OCI-LY7 (cell line): ENCODE measurements around the gene TNFSF15. TPM values are rescaled to one million over a fixed set of nuclear protein-coding genes. Genes with fewer than 3 reads are reported as not detected.
"Not testable (repeated sequence)": the region's sequence is repeated elsewhere in the genome, so short reads cannot be mapped to it uniquely, and the experiment has no call there.

ENCODE experiments used
- BruUV-seq: library from RNA; stranded (reverse); fragments of 400-500 nt; replicated peaks from 2 replicates; lab custom pipeline; 2021; lab: Mats Ljungman, UMichigan
- CTCF ChIA-PET: fragments of 300-600 bp; sonication (Branson Sonifier 250); formaldehyde crosslinking; loops from one replicate; lab custom pipeline; 2022; ENCODE audit warnings: antibody characterized with exemption; ENCODE audit not compliant: unreplicated experiment; lab: Charles Lee
- POLR2A ChIA-PET: fragments of 300-600 bp; sonication (Branson Sonifier 250); formaldehyde crosslinking; loops from one replicate; lab custom pipeline; 2022; ENCODE audit warnings: antibody characterized with exemption; lab: Charles Lee
- DNase-seq: peaks from one replicate; pipeline ENCODE4 v3.0.0-alpha.2; 2015; ENCODE audit warnings: low spot score
- H2AFZ ChIP-seq: fragments of 200-600 bp; sonication (generic), shearing (Covaris generic); 2 replicates; pipeline ENCODE4 v1.6.1; 2014; ENCODE audit warnings: mild to moderate bottlenecking, antibody characterized with exemption, low read length, moderate library complexity
- H3K27ac ChIP-seq: fragments of 200-600 bp; sonication (generic); 2 replicates; pipeline ENCODE4 v1.5.1; 2014; ENCODE audit warnings: mixed run types, low read depth, mild to moderate bottlenecking, moderate library complexity, low read length, inconsistent platforms; ENCODE audit not compliant: poor library complexity, severe bottlenecking
- H3K36me3 ChIP-seq: fragments of 200-600 bp; sonication (generic); 2 replicates; pipeline ENCODE4 v1.6.1; 2014; ENCODE audit warnings: mild to moderate bottlenecking, antibody characterized with exemption, low read length, moderate library complexity, mixed read lengths; ENCODE audit not compliant: insufficient read depth
- H3K4me1 ChIP-seq: fragments of 200-600 bp; sonication (generic); 2 replicates; pipeline ENCODE4 v1.5.1; 2014; ENCODE audit warnings: mild to moderate bottlenecking, low read length; ENCODE audit not compliant: insufficient read depth, poor library complexity, severe bottlenecking
- H3K4me2 ChIP-seq: fragments of 200-600 bp; sonication (generic); 2 replicates; pipeline ENCODE4 v1.6.1; 2014; ENCODE audit warnings: mild to moderate bottlenecking, low read length
- H3K4me3 ChIP-seq: fragments of 200-600 bp; sonication (generic); 2 replicates; pipeline ENCODE4 v1.5.1; 2014; ENCODE audit warnings: mild to moderate bottlenecking, low read depth, low read length; ENCODE audit not compliant: poor library complexity, severe bottlenecking
- H3K79me2 ChIP-seq: fragments of 200-600 bp; sonication (generic); 2 replicates; pipeline ENCODE4 v1.6.1; 2016; ENCODE audit warnings: low read depth, mild to moderate bottlenecking, low read length, moderate library complexity, mixed read lengths; ENCODE audit not compliant: insufficient read depth
- H3K9me2 ChIP-seq: fragments of 200-600 bp; sonication (generic); 2 replicates; pipeline ENCODE4 v1.6.1; 2016; ENCODE audit warnings: mild to moderate bottlenecking, low read length, mixed read lengths; ENCODE audit not compliant: insufficient read depth
- H3K9me3 ChIP-seq: fragments of 200-600 bp; sonication (generic); 2 replicates; pipeline ENCODE4 v1.6.1; 2014; ENCODE audit warnings: mild to moderate bottlenecking, mixed run types, low read length, mixed read lengths
- H4K20me1 ChIP-seq: fragments of 200-600 bp; sonication (generic); 2 replicates; pipeline ENCODE4 v1.6.1; 2014; ENCODE audit warnings: mild to moderate bottlenecking, antibody characterized with exemption, low read length, moderate library complexity, mixed read lengths; ENCODE audit not compliant: insufficient read depth
- EZH2phosphoT487 ChIP-seq: fragments of 200-600 bp; sonication (generic); IDR thresholded peaks from 2 replicates; pipeline ENCODE4 v1.6.1; 2018; ENCODE audit warnings: low read depth, borderline replicate concordance, mild to moderate bottlenecking, mixed run types, antibody characterized with exemption, low read length, moderate library complexity, mixed read lengths
- intact Hi-C: fragments of 100-400 bp; cut with micrococcal nuclease; formaldehyde crosslinking; loops from one replicate; pipeline ENCODE4 v1.10.0; 2022; ENCODE audit not compliant: unreplicated experiment
- total RNA-seq, 2 experiments: library from RNA; depleted of rRNA in 1 of 2; stranded (reverse); fragments of >200 nt in 1 of 2; shearing (Covaris generic) in 1 of 2; gene quantifications; 2 replicates each; pipeline ENCODE4 v1.2.3, GENCODE V29; 2014 to 2022
- TF ChIP-seq, protein P1 (sequence below): fragments of 200-600 bp; sonication (generic); conservative IDR thresholded peaks from 2 replicates; pipeline ENCODE4 v1.5.1; 2014; ENCODE audit warnings: mild to moderate bottlenecking, antibody characterized with exemption, low read length, moderate library complexity, mixed read lengths

TNFSF15 gene
- total RNA-seq, 2 experiments from 2014 or later = 0.23 TPM; not detected in 1

DNA sequence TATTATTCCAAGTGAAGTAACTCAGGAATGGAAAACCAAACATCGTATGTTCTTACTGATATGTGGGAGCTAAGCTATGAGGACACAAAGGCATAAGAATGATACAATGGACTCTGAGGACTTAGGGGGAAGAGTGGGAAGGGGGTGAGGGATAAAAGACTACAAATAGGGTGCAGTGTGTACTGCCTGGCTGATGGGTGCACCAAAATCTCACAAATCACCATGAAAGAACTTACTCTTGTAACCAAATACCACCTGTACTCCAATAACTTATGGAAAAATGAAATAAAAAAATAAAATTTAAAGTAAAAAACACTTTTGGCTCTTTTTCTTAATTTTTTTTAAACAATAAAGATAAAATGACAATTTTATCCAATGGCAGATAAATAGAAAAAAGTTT, 64.3 kb downstream of the TNFSF15 start:
- DNase-seq, H3K9me2 ChIP-seq, CTCF ChIA-PET, H2AFZ ChIP-seq, H4K20me1 ChIP-seq, intact Hi-C loops, H3K36me3 ChIP-seq, H3K79me2 ChIP-seq, H3K4me3 ChIP-seq, H3K4me1 ChIP-seq, H3K4me2 ChIP-seq, H3K9me3 ChIP-seq, H3K27ac ChIP-seq, BruUV-seq: not testable (repeated sequence)
- TF ChIP-seq, protein P1, sequence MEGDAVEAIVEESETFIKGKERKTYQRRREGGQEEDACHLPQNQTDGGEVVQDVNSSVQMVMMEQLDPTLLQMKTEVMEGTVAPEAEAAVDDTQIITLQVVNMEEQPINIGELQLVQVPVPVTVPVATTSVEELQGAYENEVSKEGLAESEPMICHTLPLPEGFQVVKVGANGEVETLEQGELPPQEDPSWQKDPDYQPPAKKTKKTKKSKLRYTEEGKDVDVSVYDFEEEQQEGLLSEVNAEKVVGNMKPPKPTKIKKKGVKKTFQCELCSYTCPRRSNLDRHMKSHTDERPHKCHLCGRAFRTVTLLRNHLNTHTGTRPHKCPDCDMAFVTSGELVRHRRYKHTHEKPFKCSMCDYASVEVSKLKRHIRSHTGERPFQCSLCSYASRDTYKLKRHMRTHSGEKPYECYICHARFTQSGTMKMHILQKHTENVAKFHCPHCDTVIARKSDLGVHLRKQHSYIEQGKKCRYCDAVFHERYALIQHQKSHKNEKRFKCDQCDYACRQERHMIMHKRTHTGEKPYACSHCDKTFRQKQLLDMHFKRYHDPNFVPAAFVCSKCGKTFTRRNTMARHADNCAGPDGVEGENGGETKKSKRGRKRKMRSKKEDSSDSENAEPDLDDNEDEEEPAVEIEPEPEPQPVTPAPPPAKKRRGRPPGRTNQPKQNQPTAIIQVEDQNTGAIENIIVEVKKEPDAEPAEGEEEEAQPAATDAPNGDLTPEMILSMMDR = peak; percentile 50
- POLR2A ChIA-PET = interaction anchor here (1.1 kb wide), 1 partner anchor 18 kb away, joined by 3 read pairs; no protein-coding TSS in a partner anchor

DNA sequence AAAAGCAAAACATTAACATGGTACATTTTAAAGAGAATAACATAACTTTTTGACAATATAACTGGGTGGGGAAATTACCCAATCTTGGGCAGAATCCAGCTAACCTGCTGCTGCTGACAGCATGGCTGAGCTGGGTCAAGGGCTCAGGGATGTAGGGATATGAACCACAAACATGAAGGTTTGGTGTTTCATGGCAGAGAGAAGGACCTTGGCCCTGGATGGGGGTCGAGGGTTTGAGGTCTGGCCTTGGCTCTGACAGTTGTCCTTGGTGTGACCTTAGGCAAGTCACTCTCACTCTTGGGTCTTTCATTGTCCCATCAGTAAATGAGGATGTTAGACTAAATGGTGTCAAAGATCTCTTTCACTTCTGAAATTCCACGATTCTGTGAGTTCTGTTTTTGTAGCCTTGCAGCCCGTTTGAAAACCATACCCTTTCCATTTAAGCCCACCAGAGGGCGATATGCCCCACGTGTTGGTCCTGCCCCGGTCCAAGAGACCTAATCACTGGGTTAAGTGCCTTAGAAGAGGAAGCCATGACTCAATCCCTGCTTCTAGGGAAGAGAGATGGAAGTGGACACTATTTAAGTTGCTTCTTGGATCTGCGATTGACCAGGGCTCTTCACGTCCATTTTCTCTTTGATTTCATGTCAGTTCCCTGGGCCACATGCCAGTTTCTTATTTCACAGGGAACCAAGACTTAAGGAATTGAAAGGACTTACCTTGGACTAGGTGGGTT, 67.1 kb downstream of the TNFSF15 start:
- peak; percentile 78 for DNase-seq
- Histone ChIP-seq H3K36me3 (no peaks in the 10 kb centered on the region), H3K4me3 (no peak overlapping the region), H3K9me2 (no peaks in the 10 kb centered on the region), H3K9me3 (no peaks in the 10 kb centered on the region), H3K4me2 (no peak overlapping the region), H3K79me2 (no peaks in the 10 kb centered on the region), H4K20me1 (no peaks in the 10 kb centered on the region), H3K4me1 (no peaks in the 10 kb centered on the region), H2AFZ (peak overlapping the region; percentile 2; the same call in 1 of the 2 replicates), H3K27ac (no peak overlapping the region)
- POLR2A ChIA-PET = interaction anchor here (0.6 to 1.0 kb wide), 6 partner anchors 58 to 340 kb away, joined by 3 to 6 read pairs (median 3); no protein-coding TSS in a partner anchor
- intact Hi-C loops = loop anchor here (1.0 to 5.0 kb wide), 5 partner anchors 57 to 784 kb away; no protein-coding TSS in a partner anchor
- TF ChIP-seq EZH2phosphoT487 = no peak
- TF ChIP-seq, protein P1 = peak; percentile 98
- CTCF ChIA-PET = interaction anchor here (0.5 to 1.0 kb wide), 2 partner anchors 142 to 276 kb away, joined by 3 read pairs; no protein-coding TSS in a partner anchor
- BruUV-seq = no TSS peak

DNA sequence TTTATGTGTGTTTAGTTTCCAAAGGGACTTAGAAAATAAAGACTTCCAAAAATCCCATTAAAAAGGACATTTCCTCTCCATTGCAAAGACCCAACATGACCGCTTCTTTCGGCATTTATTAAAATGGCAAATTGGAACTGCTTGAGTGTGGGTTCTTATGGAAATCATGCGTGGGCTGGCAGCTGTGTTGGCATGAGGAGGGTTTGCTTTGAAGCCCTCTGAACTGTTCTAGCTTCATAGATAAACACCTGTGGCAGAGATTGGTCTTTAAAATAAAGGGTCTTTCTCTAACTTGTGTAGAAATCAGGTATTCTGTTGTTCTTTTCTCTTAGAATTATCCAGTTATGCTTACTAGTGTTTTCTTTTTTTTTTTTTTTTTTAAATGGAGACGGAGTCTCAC, 68.0 kb downstream of the TNFSF15 start:
- DNase-seq = no peak
- no peaks in the 10 kb centered on the region for H3K79me2 ChIP-seq
- no peak overlapping the region for H2AFZ ChIP-seq
- ChIA-PET CTCF (interaction anchor here (1.0 kb wide), 1 partner anchor 143 kb away, joined by 3 read pairs; no protein-coding TSS in a partner anchor), POLR2A (interaction anchor here (0.6 to 1.0 kb wide), 4 partner anchors 14 to 341 kb away, joined by 3 to 6 read pairs (median 4); no protein-coding TSS in a partner anchor)
- no peaks in the 10 kb centered on the region for H3K4me1 ChIP-seq
- TF ChIP-seq, protein P1 = no peak
- TF ChIP-seq EZH2phosphoT487 = no peak
- no peaks in the 10 kb centered on the region for H3K36me3 ChIP-seq
- no peaks in the 10 kb centered on the region for H3K9me2 ChIP-seq
- no peaks in the 10 kb centered on the region for H3K9me3 ChIP-seq
- intact Hi-C loops = loop anchor here (5.0 kb wide), 2 partner anchors 331 to 784 kb away; no protein-coding TSS in a partner anchor
- H3K4me3 ChIP-seq = no peak overlapping the region
- H3K4me2 ChIP-seq = no peak overlapping the region
- BruUV-seq = no TSS peak
- no peak overlapping the region for H3K27ac ChIP-seq
- H4K20me1 ChIP-seq = no peaks in the 10 kb centered on the region
